HG02763 (cell line): ENCODE results near the gene SMIM43.
"Not testable (repeated sequence)": the region's sequence is repeated elsewhere in the genome, so short reads cannot be mapped to it uniquely, and the experiment has no call there.

Source experiments
- ATAC-seq: cut with Tn5 transposase; IDR thresholded peaks from one replicate; pipeline ENCODE4 v1.9.1; 2021; ENCODE audit warnings: mild to moderate bottlenecking, moderate library complexity; ENCODE audit not compliant: unreplicated experiment

Gene SMIM43

DNA sequence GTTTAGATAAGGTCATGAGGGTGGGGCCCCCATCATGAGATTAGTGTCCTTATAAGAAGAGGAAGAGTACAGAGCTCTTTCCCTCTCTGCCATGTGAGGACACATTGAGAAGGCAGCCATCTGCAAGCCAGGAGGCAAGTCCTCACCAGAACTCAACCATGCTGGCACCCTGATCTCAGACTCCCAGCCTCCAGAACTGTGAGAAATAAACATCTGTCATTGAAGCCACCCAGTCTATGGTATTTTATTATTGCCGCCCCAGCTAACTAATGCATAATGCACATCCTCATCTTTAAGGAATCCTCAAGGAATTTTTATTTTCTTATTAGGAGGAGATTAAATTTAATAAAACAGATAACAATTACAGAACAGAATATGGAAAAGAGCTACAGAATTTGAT is 19.4 kb upstream of the SMIM43 start:
- no peak for ATAC-seq

DNA sequence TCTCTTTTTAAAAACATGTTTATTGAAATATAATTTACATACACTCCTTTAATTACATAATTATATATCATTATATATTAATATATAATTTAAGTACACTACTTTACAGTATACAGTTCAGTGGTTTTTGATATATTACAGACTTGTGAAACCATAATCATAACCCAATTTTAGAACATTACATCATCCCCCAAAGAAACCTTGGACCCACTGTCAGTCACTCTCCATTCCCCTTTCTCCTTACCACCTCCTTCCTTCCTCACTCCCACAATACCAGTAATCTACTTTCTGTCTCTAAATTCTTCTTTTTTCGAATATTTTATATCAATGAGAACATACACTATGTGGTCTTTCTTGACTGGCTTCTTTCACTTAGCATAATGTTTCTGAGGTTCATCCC is 18.2 kb upstream of the SMIM43 start:
- ATAC-seq = no peak

DNA sequence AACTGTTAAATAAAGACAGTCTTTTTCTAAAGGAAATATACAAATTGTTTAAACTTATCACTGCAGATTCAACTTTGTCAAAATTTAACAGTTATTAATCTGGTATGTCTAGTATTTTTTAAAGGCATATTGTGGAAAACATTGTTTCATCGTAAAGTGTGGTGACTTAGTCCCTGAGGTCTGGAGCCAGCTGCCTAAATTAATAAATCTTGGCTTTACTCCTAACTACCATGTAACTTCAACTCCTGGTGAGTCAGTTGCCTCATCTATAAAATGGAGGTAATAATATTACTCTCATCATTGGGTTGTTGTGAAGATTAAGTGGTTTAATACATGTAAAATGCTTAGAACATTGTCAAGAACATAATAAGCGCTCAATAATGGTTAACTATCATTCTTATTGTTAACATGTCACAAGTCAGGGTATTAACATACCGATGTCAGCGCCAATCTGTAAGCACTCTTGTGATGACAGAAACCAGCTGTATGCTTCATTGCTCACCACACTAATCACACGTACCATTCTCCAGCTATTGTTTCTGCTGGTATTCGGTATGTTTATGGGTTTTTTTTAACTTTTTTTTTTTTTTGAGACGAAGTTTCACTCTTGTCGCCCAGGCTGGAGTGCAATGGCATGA is 14.1 kb upstream of the SMIM43 start:
- ATAC-seq = no peak

DNA sequence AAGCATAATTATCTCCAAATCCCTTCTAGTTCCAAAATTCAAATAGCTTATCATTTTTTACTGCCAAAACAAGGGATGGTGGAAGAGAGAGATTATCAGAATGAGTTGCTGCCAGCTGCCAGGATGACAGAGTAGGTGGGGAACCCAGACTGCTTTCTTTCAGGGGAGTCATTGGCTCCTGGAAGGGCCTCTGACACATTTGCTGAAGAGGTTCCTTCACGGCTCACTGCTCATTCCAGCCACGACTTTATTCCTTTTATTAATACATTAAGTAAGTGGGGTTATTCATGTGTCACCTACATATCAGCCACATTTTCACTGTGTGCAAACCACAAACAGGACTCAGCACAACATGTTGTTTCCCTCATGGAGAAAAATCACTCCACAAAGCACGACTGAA is 12.7 kb upstream of the SMIM43 start:
- no peak for ATAC-seq

DNA sequence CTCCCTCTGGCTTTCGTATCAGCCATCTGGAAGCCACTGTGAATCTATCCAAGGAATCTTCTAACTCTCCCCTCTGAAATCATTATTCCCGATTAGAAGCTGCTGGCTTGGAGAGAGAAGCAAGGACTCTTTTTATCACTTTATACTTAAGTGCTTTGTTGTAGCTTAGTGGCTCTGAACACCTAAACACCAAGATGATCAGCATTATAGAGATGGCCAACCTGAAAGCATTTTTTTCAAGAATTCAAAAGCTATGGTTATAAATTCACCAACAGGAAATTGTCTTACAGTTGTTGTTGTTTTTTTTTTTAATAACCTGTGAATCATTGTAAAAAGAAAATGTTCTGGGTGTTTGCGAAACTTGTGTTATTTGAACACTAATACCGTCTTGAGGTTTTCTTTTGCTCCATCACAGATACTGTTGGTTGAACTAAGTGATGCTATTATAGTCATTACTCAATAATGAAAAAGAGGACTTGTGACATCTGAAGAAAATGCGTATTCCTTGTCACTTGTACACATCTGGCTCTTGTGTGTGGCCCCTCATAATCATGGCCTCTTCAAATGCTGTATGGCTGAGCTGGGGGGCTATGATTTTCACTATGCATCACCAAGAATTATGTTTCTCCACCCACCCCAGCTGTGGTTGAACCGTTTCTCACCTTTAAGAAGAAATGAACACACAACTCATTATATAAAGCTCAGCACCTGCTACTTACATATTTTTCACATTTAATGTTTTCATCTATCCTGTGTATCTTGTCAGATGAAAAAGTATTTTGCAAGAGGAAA is 11.8 kb upstream of the SMIM43 start:
- ATAC-seq = no peak

DNA sequence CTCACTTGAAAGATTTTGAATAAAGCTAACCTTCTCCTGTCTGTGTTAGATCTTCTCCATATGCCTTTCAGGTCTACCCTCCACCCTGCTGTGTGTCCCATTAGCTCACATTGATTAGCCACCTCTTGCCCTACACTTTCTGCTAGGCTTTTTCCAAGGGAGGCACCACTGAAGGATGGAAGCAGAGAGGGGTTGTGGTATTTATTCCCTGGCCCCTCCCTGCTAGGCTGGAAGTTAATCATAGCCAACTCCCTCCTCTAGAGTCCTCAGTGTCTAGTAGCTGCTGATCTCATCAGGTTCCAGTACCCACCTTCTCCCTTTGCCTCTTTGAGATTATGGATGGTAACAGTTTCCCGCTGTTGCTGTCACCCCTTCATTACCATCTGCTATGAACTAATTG is 8.9 kb upstream of the SMIM43 start:
- no peak for ATAC-seq

DNA sequence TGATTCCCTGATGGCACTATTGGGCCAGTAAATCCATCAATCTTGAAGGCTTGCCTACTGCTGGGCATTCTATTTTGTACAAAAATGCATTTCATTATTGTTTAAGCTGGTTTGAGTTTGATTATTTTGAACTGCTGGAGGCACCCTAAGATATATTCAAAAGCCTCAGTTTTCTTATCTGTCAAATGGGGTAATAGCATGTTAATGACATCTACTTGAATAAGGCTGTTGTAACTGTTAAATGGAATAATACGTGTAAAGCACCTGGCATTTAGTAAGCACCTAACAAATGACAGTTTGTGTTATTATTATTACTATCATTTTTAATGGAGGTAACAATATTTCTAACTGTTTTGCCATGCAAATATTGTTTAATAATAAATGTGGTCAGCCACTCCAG is 6.9 kb upstream of the SMIM43 start:
- ATAC-seq = no peak

DNA sequence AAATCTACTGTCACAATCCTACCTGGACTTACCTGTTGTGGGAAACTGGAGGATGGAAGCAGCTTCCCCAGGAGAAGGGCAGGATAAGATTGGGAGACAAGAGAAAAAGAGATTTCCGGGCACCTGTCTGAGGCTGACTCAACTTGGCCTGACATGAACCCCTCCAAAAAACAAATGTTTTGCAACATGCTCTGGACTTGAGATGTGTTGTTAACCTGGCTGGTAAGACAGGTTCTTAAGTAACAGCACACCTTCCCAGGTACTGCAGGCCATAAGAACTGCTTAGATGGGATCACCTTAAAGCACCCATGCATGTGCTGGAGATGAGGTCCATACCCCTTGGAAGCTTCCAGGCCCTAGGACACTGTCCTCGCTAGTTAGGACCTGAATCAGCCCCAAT is 4.4 kb upstream of the SMIM43 start:
- ATAC-seq = no peak

DNA sequence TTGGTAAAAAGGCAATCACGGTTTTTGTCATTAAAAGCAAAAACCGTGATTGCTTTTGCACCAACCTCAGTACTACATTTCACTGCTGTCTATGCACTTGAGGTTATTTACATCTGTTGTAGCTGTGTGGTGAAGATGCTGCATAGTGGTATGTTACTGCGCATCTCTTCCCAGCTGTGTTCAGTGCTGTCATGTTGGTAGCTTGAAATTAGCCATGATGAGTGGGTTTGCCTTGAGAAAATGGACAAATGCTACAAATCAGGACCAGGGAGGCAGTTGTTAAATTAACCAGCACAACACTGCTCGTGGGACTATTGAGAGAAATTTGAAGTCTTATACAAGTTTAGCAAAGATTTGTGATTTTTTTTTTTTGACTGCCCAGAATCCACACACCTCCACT is 2.2 kb upstream of the SMIM43 start:
- ATAC-seq = no peak

DNA sequence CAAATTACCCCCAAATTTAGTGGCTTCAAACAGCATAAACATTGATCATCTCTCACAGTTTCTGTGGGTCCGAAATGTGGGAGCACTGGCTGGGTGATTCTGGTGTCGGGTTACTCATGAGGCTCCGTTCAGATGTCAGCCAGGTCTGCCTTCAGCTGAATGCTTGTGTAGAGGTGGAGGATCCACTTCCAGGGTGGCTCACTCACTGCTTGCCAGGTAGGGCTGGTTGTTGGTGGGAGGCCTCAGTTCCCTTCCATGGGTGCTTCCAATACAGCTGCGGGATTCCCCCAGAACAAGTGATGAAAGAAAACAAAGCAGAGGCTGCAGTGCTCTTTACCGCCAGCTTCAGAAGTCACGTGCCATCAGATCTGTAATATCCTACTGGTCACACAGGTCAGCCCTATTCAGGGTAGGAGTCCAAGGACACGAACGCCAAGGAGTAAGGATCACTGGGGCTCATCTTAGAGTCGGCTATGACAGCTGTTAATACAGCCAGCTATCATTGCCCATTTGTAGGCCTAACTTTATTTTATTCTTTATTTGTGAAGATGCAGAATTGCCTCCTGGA is 1.1 kb upstream of the SMIM43 start:
- no peak for ATAC-seq

DNA sequence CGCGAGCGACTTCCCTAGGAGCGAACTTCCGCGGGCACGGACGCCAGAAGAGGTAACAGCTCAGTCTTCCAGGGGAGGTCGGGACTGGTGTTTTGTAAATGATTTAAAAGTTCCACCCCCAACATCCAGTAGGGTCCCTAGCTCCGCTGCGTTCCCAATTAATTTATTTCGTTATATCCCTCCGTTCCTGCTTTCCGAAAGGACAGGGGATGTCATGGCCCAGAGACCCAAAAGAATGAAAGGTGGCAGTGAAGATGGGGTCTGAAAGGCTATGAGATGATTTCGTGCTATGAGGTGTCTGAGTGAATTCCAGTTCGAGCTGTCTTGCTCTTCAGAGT is 373 bp upstream of the SMIM43 start:
- no peak for ATAC-seq

DNA sequence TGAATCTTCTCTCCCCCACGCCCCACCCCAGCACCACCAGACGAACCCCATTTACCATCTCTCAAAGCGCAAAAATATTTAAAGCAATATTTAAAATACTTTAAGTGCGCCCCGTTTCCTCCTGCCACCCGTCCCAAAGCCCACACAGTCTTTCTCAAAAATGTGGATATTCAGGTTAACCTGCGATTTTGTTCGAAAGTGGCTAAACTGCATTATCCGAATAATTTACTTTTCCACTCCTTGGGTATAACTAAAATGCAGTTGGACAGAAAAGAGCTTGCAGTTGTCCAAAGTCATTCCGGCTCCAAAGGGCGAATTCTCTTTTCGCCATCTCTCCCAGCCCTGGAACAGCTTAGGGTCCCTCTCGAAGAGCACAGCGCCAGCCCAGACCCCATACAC is 662 bp downstream of the SMIM43 start:
- no peak for ATAC-seq

DNA sequence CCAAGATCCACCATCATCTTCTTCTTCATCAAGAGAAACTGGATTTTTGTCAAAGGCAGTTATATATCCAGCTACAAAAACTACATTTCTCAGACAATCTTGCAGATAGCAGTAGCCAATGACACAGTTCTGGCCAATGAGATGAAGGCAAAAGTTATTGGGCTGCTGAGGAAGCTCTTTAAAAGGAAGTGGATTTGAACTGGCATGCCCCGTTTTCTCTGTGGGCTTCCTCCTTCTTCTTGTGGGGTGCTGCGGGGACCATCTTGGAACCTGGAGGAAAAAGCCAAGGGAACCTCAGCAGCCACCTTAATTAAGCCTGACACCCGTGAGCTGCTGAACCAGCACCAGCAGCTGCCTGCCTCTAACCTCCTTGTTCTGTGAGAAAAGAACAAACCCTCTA is 4.8 kb downstream of the SMIM43 start:
- no peak for ATAC-seq

DNA sequence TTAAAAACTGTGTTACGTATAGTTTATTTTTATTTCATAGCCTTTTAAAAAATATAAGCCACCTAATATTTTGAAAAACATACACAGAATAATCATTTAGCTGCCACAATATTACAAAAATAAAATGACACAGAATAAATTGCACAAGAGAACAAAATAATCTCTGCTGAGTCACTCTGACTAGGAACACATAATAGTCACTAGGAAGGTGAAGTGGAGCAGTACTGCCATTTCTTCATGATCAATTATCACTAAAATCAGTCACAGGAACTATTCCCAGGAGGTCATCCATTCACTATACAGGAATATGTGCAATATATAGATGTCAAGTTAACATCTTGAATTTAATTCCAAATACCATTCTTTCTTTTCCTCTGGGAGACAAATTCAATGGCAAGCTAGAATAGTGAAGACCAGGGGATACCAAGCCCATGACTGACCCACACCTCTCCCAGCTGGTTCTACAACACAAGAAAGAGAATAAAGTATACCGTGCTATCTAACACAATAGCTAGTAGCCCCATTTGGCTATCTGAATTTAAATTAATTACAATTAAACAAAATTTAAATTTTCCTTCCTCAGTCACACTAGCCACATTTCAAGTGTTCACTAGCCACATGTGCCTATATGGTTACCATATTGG is 5.9 kb downstream of the SMIM43 start:
- ATAC-seq = no peak

DNA sequence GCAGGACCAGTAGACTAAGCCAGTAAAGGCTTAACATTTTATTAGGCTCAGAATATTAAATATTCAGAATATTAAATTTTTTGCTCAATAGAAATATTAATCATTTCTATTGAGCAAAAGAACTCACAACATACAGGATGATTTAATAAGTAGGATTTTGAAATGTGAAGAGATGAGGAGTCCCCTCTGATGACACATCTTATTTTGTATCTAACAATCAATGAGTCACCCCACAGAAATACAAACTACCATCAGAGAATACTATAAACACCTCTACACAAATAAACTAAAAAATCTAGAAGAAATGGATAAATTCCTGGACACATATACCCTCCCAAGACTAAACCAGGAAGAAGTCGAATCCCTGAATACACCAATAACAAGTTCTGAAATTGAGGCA is 12.8 kb downstream of the SMIM43 start:
- not testable (repeated sequence) for ATAC-seq

DNA sequence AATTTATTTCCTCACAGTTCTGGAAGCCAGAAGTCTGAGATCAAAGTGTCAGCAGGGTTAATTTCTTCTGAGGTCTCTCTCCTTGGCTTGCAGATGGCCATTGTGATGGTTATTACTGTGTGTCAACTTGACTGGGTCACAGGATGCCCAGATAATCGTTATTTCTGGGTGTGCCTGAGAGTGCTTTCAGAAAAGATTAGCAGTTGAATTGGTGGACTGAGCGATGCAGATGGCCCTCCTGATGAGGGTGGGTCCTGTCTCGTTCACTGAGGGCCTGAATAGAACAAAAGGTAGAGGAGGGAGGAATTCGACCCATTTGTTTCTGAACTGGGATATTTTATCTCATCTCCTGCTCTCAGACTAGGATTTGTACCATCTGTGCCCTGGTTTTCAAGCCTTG is 15.7 kb downstream of the SMIM43 start:
- no peak for ATAC-seq

DNA sequence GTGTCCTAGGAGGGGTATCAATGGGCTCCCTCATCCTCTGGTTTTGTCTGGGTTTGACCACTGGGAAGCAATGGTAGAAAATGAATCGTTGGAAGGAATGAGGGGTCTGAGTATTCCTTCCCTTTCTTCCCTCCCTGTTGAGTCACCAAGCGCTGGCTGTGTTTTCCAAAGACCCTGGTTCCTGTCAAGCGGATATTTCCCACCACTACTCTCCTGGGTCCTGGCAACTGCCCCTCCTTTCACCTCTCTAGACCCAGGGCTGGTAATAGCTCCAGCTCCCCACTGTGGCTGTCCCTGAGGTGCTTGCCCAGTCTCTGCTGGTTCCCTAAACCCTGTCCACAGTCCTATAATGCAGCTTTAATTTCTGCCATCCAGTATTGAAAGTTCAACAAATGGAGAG is 22.2 kb downstream of the SMIM43 start:
- ATAC-seq = no peak

DNA sequence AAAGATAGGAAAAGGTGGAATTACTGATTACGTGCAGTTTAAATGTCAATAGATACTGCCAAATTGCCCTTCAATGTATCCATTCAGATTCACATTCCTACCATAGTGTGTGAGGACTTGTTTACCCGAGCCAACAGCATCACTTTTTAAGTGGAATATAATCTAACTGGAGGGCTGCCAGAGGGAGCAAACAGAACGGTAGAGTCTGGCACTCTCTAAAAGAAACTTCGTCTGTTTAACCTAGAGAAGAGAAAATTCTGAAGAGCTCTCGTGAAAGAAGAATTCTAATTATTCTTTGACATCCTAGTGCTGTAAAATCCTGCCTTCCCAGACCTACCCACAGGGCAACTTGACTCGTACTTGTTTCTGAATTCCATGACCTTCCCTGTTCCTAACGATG is 23.2 kb downstream of the SMIM43 start:
- no peak for ATAC-seq

DNA sequence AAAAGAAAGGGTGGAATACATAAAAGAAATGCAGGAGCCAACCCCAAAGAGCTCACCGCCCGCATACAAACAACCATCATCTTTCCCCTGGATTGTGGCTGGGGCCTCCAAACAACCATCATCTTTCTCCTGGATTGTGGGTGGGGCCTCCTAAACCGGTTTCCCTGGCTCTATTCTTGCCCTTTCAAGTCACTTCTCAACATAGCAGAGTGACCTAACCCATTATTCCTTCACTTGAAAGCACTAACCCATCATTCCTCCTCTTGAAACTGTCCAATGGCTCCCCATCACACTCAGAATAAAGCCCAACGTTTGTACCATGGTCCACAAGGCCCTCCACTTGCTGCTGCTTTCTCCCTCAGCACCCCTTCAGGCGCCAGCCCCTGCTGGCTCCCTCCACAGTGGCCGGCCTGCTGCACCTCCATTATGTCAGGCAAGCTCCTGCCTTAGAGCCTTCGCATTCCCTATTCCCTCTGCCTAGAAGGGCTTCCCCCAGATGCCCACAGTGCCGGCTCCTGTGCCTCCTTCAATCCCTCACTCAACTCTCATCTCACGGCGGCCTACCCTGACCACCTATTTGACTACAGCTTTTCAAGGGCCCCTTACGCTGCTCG is 24.1 kb downstream of the SMIM43 start:
- ATAC-seq = no peak

DNA sequence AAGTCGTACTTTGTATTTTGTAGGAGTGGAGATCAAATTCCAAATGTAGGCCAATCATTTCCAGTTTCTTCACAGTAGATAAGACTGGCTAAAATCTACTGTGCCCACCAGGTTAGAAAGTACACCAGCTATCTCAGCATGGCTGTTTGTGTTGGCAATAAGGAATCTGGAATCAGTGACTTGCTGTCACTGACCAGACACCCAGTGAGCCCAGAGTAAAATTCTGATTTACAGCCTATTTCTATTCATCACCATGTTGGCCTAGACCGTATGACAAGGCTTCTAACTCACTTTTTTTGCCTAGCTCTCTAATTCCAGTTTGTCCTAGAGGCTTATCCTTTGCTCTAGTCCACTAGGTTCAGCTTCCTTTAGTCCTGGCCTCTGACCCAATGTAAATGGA is 25.4 kb downstream of the SMIM43 start:
- ATAC-seq = no peak

DNA sequence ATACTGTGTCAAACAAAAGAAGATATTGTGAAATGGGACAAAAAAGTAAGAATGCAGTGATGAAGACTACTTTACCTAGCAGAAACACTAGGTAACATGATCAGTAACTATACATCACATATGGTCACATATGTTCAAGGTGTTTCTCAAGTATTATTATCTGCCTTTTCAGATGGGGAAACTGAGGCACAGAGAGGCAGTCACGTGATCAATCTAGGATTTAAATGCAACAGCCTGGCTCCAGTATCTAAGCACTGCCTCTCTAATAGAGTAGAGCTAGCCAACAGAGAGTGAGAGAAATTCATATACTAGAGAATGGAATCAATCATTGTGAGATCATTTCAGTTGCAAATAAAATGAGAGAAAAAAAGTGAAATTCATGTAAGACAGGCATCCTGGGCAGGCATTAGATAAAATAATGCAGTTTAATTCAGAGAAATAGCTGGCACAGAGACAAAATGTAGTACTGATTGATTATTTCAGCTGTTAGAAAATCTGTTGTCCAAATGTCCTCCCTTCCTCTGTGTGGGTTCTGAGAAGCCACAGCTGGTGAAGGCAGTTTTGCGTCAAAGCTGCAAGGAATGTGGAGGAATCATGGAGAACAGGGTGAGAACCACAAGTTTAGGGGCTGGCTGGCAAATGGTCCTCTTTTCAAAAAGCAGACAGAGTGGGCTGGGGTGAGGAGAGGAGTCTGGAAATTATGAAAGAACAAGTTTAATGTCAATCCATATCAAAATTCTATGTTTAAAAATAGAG is 26.0 kb downstream of the SMIM43 start:
- no peak for ATAC-seq
